MM.1S (cell line): ENCODE data around the gene CTRL.

Experiments used
- DNase-seq: peaks from one replicate; pipeline ENCODE4 v3.0.0-alpha.2; 2015
- H2AFZ ChIP-seq: fragments of 300-600 bp; sonication (generic); 2 replicates; pipeline ENCODE4 v1.6.0; 2016; ENCODE audit warnings: antibody characterized with exemption, low read length
- H3F3A ChIP-seq: fragments of 300-600 bp; sonication (generic); 2 replicates; pipeline ENCODE4 v1.6.1; 2016; ENCODE audit warnings: mild to moderate bottlenecking, antibody characterized with exemption, low read length, moderate library complexity, mixed read lengths; ENCODE audit not compliant: insufficient read depth
- H3K27ac ChIP-seq: fragments of 300-600 bp; sonication (generic); 2 replicates; pipeline ENCODE4 v1.5.1; 2016; ENCODE audit warnings: mild to moderate bottlenecking, low read length
- H3K27me3 ChIP-seq: fragments of 300-600 bp; sonication (generic); replicated peaks from 2 replicates; pipeline ENCODE4 v1.6.0; 2016; ENCODE audit warnings: low read length; ENCODE audit not compliant: insufficient read depth
- H3K36me3 ChIP-seq: fragments of 300-600 bp; sonication (generic); replicated peaks from 2 replicates; pipeline ENCODE4 v1.6.1; 2016; ENCODE audit warnings: mild to moderate bottlenecking, low read length, mixed read lengths; ENCODE audit not compliant: insufficient read depth
- H3K4me1 ChIP-seq: fragments of 300-600 bp; sonication (generic); 2 replicates; pipeline ENCODE4 v1.6.1; 2016; ENCODE audit warnings: low read length, mixed read lengths
- H3K4me2 ChIP-seq: fragments of 300-600 bp; sonication (generic); 2 replicates; pipeline ENCODE4 v1.6.0; 2016; ENCODE audit warnings: low read depth, low read length
- H3K4me3 ChIP-seq: fragments of 300-600 bp; sonication (generic); 2 replicates; pipeline ENCODE4 v1.5.1; 2016; ENCODE audit warnings: low read length, mixed read lengths
- H3K79me2 ChIP-seq: fragments of 300-600 bp; sonication (generic); 2 replicates; pipeline ENCODE4 v1.6.1; 2016; ENCODE audit warnings: mixed run types, low read length, mixed read lengths
- H3K9ac ChIP-seq: fragments of 300-600 bp; sonication (generic); 2 replicates; pipeline ENCODE4 v1.6.1; 2016; ENCODE audit warnings: low read length, mixed read lengths
- H3K9me2 ChIP-seq: fragments of 300-600 bp; sonication (generic); replicated peaks from 2 replicates; pipeline ENCODE4 v1.6.1; 2016; ENCODE audit warnings: mild to moderate bottlenecking, low read length, mixed read lengths; ENCODE audit not compliant: insufficient read depth
- H3K9me3 ChIP-seq: fragments of 300-600 bp; sonication (generic); replicated peaks from 2 replicates; pipeline ENCODE4 v1.6.1; 2016; ENCODE audit warnings: mild to moderate bottlenecking, low read length, mixed read lengths; ENCODE audit not compliant: insufficient read depth
- H4K20me1 ChIP-seq: fragments of 300-600 bp; sonication (generic); 2 replicates; pipeline ENCODE4 v1.6.1; 2016; ENCODE audit warnings: mild to moderate bottlenecking, low read length, moderate library complexity, mixed read lengths; ENCODE audit not compliant: insufficient read depth
- CTCF ChIP-seq: fragments of 300-600 bp; sonication (generic); IDR thresholded peaks from 2 replicates; pipeline ENCODE4 v1.5.1; 2016; ENCODE audit warnings: antibody characterized with exemption, low read length, mixed read lengths
- EZH2 ChIP-seq: fragments of 300-600 bp; sonication (generic); optimal IDR thresholded peaks from 2 replicates; pipeline ENCODE3; 2017; ENCODE audit warnings: low read depth, mild to moderate bottlenecking, antibody characterized with exemption, low read length, mixed read lengths
- EZH2phosphoT487 ChIP-seq: fragments of 300-600 bp; sonication (generic); IDR thresholded peaks from 2 replicates; pipeline ENCODE4 v1.6.1; 2018; ENCODE audit warnings: antibody characterized with exemption, low read length

The CTRL gene

DNA sequence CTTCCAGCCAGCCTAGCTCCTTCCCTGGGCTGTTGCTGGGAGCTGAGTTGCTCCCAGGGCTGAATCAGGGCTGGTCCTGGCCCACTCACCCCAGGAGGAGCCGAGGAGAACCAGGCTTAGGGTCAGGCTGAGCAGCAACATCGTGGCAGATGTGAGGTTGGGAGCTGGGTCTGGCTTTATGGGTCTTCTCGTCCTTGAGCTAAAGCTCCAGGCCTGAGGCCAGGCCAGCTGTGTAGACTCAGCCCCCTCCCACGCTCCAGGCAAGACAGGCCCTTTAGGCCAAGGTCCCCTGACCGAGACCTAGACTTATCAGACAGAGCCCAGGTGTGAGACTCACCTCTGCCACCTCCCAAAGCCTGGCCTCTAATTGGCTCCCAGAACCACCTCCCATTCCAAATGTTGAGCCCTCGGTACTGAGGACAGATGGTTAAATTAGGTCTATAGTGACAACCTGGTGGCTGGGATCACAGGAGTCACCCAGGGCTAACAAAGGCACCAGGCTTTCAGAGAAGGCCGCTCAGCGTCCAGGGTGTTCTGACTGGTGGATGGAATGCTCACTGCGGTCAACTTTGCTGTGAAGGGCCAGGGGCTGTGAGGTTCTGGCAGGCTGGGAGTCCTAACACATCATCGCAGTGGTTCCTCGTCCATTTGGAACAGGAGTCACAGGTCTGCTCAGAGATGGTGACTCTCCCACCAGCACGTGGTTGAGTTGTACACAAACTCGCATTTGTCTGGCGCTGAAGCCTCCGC lies at the start of gene CTRL:
Gene CTRL (minus strand): TSS at position 151 of the 750 bp plus-strand sequence. CDS start 10 bp downstream, at position 141.
- Histone ChIP-seq H4K20me1 (no peaks in the 10 kb centered on the region), H3K27me3 (no peaks in the 10 kb centered on the region), H3K4me3 (no peak within 1 kb of the TSS), H3F3A (peaks cover 8% of the 10 kb centered on the region), H3K9me2 (no peaks in the 10 kb centered on the region), H3K4me2 (no peak within 1 kb of the TSS), H3K4me1 (peaks cover 8% of the 10 kb centered on the region), H3K9ac (no peak within 1 kb of the TSS), H3K36me3 (no peaks in the 10 kb centered on the region), H3K27ac (no peak within 1 kb of the TSS), H2AFZ (no peak within 1 kb of the TSS), H3K79me2 (peaks cover 25% of the 10 kb centered on the region), H3K9me3 (no peaks in the 10 kb centered on the region)
- DNase-seq: no peak
- TF ChIP-seq EZH2phosphoT487 (no peak), CTCF (no peak), EZH2 (no peak)

- no peak within 1 kb of the TSS for H3K4me2 ChIP-seq
- no peaks in the 10 kb centered on the region for H3K9me2 ChIP-seq
- no peak within 1 kb of the TSS for H2AFZ ChIP-seq
- peaks cover 11% of the 10 kb centered on the region for H3F3A ChIP-seq
- H3K27me3 ChIP-seq: no peaks in the 10 kb centered on the region
- no peak within 1 kb of the TSS for H3K4me3 ChIP-seq
- no peaks in the 10 kb centered on the region for H3K79me2 ChIP-seq
- H4K20me1 ChIP-seq: no peaks in the 10 kb centered on the region
- H3K27ac ChIP-seq: no peak within 1 kb of the TSS
- no peaks in the 10 kb centered on the region for H3K36me3 ChIP-seq
- no peak for TF ChIP-seq EZH2phosphoT487
- no peak for TF ChIP-seq CTCF
- no peak for TF ChIP-seq EZH2
- peaks cover 17% of the 10 kb centered on the region for H3K4me1 ChIP-seq
- no peaks in the 10 kb centered on the region for H3K9me3 ChIP-seq
- no peak within 1 kb of the TSS for H3K9ac ChIP-seq
- DNase-seq: no peak
Measured at GRCh38 chr16:67979955-67980678, 48.5 kb upstream of the CTRL start, which contains the start of gene DPEP3. Gene DPEP3 (minus strand): TSS chr16:67980499. CDS start chr16:67980380, 119 bp downstream.

DNA sequence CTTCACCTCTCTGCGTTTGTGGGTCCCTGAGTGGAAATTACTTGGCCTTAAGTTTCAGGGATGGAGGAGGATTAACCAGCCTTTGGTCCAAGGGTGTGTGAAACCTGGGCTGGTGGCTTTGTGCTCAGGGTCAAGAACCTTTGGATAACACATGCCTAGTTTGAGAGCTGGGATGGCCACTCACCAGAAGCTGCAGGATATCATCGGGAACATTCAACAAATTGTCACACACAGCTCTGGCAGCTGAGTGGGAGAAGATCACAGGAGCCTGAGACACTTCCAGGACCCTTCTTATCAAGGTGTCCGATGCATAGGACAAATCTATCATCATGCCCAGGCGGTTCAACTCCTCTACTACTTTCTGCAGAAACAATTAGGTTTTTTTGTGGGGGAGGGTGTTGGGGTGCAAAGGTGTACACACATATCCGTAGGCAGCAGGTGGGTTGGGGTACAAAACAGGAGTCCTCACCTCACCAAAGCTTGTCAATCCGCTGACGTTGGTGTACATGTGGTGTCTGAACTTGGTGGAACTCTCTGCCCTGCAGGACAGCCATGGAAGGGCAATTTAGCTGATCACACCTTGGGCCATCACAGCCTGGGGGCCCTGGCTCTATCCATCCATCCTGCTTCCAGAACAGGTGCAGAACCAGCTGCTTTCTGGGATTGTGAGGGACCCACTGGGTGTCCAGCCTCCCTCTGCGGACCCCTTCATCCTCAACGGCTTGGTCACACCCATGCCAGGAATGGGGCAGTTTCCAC lies 46.0 kb upstream of the CTRL start:
- no peaks in the 10 kb centered on the region for H3K9me3 ChIP-seq
- no peak for DNase-seq
- no peaks in the 10 kb centered on the region for H3K27me3 ChIP-seq
- H3K27ac ChIP-seq: no peak overlapping the region
- H4K20me1 ChIP-seq: no peaks in the 10 kb centered on the region
- H3K4me2 ChIP-seq: no peak overlapping the region
- peaks cover 17% of the 10 kb centered on the region for H3K4me1 ChIP-seq
- H3F3A ChIP-seq: peaks cover 5% of the 10 kb centered on the region; the same call in 1 of the 2 replicates
- H3K9me2 ChIP-seq: no peaks in the 10 kb centered on the region
- no peak overlapping the region for H2AFZ ChIP-seq
- no peak overlapping the region for H3K9ac ChIP-seq
- no peaks in the 10 kb centered on the region for H3K36me3 ChIP-seq
- no peak for TF ChIP-seq EZH2phosphoT487
- no peak for TF ChIP-seq CTCF
- TF ChIP-seq EZH2: no peak
- H3K79me2 ChIP-seq: no peaks in the 10 kb centered on the region
- no peak overlapping the region for H3K4me3 ChIP-seq
